D721Med (cell line): Measurements from ENCODE around the gene ARSH.
"Not testable (repeated sequence)": the region's sequence is repeated elsewhere in the genome, so short reads cannot be mapped to it uniquely, and the experiment has no call there.

ENCODE experiments used
- DNase-seq: peaks from one replicate; pipeline ENCODE4 v3.0.0; 2011; ENCODE audit warnings: low spot score; ENCODE audit not compliant: insufficient read length
- FAIRE-seq: peaks from 2 replicates; lab custom pipeline; 2011; peaks lifted over from hg19 to GRCh38; lab: Jason Lieb, UNC
- TF ChIP-seq, protein P1 (sequence below): IDR thresholded peaks from 2 replicates; pipeline ENCODE4 v1.5.1; 2012; ENCODE audit warnings: mild to moderate bottlenecking, control low read depth; ENCODE audit not compliant: insufficient read depth; ENCODE audit errors: missing control alignments

Gene ARSH, protein sequence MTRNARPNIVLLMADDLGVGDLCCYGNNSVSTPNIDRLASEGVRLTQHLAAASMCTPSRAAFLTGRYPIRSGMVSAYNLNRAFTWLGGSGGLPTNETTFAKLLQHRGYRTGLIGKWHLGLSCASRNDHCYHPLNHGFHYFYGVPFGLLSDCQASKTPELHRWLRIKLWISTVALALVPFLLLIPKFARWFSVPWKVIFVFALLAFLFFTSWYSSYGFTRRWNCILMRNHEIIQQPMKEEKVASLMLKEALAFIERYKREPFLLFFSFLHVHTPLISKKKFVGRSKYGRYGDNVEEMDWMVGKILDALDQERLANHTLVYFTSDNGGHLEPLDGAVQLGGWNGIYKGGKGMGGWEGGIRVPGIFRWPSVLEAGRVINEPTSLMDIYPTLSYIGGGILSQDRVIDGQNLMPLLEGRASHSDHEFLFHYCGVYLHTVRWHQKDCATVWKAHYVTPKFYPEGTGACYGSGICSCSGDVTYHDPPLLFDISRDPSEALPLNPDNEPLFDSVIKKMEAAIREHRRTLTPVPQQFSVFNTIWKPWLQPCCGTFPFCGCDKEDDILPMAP

DNA sequence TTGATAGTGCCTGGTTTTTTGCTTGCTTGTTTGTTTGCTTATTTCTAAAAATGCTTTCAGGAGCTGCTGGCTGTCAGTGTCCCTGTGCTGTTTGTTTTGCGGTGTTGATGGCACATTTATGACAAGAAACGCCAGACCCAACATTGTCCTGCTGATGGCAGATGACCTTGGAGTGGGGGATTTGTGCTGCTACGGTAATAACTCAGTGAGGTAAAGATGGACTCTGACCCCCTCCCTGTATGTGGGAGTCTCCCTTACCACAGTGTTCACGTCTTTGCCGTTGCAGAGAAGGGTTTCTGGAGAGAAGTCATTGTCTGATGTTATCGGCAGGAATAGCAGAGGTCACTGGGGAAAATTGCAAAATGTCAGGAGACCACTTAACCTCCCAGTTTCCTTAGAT lies at the start of gene ARSH:
TSS of gene ARSH (plus strand) at position 52 of the 400 bp plus-strand sequence. CDS start at position 119, 67 bp downstream.
- no peak for DNase-seq
- FAIRE-seq, result no peak
- TF ChIP-seq, protein P1, sequence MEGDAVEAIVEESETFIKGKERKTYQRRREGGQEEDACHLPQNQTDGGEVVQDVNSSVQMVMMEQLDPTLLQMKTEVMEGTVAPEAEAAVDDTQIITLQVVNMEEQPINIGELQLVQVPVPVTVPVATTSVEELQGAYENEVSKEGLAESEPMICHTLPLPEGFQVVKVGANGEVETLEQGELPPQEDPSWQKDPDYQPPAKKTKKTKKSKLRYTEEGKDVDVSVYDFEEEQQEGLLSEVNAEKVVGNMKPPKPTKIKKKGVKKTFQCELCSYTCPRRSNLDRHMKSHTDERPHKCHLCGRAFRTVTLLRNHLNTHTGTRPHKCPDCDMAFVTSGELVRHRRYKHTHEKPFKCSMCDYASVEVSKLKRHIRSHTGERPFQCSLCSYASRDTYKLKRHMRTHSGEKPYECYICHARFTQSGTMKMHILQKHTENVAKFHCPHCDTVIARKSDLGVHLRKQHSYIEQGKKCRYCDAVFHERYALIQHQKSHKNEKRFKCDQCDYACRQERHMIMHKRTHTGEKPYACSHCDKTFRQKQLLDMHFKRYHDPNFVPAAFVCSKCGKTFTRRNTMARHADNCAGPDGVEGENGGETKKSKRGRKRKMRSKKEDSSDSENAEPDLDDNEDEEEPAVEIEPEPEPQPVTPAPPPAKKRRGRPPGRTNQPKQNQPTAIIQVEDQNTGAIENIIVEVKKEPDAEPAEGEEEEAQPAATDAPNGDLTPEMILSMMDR, result no peak

- no peak for FAIRE-seq
- TF ChIP-seq, protein P1, result no peak
- no peak for DNase-seq
Observed at GRCh38 chrX:2958199-2958598, 48.1 kb upstream of the ARSH start.

- FAIRE-seq (no peak), DNase-seq (no peak)
- TF ChIP-seq, protein P1, result no peak
Observed at GRCh38 chrX:2960861-2961515, 45.4 kb upstream of the ARSH start.

- FAIRE-seq (no peak), DNase-seq (no peak)
- TF ChIP-seq, protein P1, result no peak
Observed at GRCh38 chrX:2962381-2962780, 44.0 kb upstream of the ARSH start.

DNA sequence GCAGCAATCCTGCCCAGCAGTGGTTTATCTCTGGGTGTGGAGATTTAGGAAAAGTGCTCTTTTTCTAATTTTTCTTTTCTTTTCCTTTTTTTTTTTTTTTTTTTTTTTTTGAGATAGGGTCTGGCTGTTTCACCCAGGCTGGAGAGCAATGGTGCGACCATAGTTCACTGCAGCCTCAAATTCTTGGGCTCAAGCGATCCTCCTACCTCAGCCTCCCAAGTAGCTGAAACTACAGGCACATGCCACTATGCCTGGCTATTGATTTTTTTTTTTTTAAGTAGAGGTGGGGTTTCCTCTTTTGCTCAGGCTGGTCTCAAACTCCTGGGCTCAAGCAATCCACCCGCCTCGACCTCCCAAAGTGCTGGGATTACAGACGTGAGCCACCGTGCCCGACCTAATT lies 42.9 kb upstream of the ARSH start:
- not testable (repeated sequence) for DNase-seq, FAIRE-seq

DNA sequence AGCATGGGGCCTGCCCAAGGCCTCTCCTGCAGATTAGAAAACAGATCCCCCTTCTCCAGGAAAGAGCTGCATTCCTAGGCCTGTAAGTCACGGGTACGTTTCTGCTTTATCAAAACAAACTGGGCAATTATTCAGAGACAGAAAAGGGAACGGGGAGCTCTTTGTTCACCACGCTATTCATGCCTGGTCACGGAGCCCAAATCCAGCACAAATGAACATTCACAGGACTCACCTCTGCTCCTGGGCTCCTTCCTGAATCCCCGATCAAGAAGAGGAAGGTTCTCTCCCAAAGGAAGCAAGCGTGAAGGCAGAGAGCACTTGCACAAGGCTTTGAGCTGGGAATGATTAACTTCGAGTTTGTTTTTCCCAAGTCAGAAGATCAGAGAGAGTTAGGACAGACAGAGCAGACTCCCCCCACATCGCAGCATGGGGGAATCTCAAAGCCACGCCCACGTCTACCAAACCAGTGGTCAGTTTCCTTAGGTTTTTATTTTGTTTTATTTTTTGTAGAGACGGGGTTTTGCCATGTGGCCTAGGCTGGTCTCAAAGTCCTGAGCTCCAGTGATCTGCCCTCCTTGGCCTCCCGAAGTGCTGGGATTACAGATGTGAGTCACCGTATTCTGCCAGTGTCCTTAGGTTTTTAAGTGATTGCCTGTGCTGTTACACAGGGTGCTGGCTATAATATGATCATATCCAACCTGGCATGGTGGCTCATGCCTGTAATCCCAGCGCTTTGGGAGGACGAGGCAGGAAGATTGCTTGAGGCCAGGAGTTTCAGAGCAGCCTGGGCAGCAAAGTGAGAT lies 42.2 kb upstream of the ARSH start:
- not testable (repeated sequence) for DNase-seq, FAIRE-seq

GRCh38 chrX:2965965-2966364 lies 40.4 kb upstream of the ARSH start:
- TF ChIP-seq, protein P1, result no peak
- DNase-seq (no peak), FAIRE-seq (no peak)
